Glomerular visceral epithelial cell (primary cell): ENCODE results near the gene ZNF135.
A peak's percentile ranks its signal among the peaks of the same experiment; 100 is the strongest.

Experiments used
- DNase-seq: peaks from one replicate; pipeline ENCODE4 v3.0.0-alpha.2; 2016; ENCODE audit errors: extremely low spot score

The ZNF135 gene

DNA sequence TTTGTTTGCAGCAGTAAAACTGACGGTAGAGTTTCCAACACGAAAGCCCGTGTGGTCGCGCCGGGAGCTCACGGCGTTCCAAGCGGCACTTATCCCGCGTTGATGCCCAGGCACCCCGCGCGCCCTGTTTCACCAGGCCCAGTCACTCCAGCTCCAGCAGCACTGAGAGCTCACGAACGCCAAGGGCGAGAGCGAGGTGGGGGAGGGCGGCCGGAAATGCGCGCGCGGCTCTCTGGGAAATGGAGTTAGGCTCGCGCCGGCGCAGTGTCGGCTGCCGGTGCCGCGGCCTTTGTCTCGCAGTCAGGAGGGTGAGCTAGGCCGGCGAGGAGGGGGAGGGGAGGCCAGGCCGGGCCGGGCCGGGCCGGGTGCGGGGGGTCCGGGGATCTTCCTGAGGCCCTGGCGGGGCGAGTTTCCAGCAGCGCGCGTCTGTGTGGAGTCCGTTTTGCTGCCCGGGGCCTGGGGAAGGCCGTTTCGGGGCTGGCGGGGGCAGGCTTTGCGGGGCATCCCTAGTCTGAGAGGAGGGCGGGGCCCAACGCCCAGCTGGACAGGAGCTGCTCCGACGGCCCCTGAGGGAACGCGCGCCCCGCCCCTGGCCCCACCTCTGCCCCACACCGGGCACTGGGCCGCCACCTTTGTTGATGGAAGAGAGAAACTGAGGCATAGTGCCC, at the start of gene ZNF135:
ZNF135 (plus strand) TSS at position 280 of the 668 bp plus-strand sequence. CDS start 721 bp downstream, outside the sequence.
- DNase-seq, result no peak

DNA sequence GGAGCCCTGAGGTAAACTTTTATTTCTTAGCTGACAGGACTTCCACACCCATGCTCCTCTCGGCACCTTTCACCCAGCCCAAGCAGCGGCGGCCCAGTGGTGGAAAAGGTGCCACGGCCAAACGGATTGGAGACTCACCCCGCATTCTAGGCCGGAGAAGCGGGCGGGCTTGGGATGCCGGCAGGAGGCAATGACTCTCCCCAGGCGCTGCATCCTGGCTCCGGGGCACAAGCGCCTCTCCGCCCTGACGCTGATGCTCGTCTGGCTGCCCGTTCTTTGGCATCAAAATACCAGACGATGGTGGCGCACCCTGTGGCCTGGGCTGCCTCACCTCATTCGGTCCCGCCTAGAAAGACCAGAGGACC, 49.8 kb upstream of the ZNF135 start:
- no peak for DNase-seq

DNA sequence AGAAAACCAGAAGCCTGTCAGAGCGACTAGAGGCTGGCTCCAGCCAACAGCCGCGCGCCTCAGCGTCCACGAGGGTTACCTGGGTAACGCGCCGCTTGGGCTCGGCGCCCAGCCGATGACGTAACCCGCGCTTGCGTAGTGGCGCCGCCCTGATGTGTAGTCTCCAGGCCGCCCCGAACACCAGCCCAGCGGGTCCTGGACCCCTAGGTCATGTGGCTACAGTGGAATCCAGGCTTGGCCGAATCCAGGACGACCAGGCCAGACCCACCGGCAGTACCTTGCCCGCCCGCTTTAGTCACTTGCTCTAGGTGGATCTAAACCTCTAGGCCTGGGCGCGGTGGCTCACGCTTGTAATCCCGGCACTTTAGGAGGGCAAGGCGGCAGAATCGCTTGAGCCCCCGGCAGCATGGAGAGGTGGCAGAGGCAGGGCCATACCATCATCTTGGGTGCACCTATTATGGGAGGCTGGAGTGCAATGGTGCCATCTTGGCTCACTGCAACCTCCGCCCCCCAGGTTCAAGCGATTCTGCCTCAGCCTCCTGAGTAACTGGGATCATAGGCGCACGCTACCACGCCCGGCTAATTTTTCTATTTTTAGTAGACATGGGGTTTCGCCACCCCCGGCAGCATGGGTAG, 49.3 kb upstream of the ZNF135 start:
- peak; percentile 40 for DNase-seq

DNA sequence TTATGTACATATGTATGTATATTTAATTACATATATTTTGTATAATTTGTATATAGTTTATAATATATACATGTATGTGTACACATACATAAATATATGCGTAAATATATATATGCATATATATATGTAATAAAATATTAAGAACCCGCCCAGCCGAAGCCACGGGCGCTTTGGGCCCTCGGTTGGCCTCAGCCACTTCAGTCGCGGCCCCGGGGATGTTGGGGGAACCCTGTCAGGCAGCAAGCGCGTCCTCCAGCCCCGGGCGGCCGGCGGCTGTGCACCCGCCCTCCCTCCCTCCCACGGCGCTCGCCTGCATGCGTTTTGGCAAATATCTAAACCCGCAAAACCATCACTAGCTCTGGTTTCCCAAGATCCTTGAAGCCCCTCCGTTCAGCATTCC, 48.6 kb upstream of the ZNF135 start:
- DNase-seq, result no peak

DNA sequence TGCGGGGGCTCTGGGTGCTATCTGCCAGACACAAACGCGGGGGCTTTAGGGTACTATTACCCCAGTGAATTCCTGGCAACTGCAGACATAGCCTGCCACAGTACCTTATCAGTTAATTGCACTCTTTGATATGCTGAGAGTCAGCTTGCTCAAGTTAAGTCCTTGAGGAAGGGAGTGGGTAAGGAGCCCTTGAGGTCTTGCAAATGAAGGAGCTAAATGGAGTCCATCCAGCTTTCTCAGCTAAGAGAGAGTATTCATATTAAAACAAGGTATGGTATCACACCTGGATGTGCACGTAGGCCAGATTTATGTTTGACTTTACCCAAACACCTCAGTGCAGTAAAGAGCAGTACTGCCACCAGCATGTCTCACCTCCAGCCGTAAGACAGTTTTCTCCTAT, 44.9 kb upstream of the ZNF135 start:
- no peak for DNase-seq

DNA sequence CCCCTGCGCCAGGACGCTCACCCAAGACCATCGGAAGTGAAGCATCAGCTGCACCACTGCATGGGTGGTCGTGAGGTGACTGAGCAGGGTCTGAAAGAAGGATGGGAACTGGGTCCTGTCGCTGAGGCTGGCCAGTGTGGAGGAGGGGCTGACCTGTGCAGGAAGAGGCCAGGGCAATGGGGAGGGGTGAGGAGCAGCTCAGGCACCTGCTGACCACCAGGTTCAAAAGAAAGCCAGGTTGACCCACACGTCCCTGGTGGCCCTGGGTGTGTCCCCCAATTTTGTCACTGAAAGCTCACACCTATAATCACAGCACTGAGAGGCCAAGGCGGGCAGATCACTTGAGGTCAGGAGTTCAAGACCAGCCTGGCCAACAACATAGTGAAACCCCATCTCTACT, 39.0 kb upstream of the ZNF135 start:
- no peak for DNase-seq

DNA sequence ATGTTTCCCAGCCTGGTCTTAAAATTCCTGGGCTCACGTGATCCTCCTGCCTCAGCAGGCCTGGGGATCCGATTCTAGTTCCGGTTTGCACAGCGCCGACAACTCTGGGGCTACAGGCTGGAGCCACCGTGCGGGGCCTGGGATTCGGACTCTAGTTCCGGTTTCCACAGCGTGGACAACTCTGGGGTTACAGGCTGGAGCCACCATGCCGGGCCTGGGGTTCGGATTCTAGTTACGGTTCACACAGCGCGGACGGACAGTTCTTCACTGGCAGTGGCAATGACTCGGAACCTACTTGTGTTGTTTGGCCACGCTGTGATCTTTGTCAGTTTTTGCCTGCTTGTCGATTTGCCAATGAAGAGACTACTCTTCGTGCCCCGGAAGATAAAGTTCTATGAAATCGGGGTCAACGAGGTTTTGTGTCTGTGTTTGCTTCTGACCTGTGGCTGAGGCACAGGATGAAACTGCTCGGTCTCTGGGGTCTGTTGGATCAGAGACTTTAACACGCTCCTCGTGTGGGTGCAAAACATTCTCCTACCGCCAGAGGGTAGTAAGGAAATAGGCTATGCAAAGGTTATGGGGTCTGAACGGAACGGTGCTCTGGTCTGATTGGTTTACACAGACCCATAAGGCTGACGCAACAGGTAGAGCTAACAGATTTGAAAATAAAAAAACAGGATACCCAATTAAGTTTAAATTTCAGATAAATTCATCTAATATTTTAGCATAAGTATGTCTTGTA, 37.4 kb upstream of the ZNF135 start:
- no peak for DNase-seq

DNA sequence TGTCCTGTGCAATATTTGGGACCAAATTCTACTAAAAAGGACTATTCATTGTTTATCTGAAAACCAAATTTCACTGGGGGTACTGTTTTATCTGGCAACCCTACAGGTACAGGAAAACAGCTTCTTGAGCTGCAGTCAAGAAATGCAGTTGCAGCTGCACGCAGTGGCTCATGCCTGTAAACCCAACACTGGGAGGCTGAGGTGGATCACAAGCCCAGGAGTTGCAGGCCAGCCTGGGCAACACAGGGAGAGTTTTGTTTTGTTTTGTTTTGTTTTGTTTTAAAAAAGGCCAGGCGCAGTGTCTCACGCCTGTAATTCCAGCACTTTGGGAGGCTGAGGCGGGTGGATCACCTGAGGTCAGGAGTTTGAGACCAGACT, 36.8 kb upstream of the ZNF135 start:
- DNase-seq, result no peak

DNA sequence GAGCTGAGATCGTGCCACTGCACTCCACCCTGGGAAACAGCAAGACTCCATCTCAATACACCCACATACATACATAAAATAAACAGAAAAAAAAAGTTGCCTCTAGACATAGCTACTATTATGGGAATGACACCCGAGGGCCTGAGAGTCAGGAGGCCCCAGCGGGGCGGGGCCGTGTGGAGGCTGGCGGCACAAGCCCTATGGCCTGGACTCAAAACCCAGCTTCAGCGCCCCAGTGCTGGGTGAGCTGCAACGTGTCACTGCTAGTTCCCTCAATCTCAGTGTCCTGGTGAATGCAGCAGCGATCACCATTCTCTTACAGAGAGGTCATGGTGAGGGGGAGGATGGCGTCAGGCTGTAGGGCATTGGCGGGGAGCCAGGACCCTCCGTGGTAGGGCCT, 34.4 kb upstream of the ZNF135 start:
- no peak for DNase-seq

DNA sequence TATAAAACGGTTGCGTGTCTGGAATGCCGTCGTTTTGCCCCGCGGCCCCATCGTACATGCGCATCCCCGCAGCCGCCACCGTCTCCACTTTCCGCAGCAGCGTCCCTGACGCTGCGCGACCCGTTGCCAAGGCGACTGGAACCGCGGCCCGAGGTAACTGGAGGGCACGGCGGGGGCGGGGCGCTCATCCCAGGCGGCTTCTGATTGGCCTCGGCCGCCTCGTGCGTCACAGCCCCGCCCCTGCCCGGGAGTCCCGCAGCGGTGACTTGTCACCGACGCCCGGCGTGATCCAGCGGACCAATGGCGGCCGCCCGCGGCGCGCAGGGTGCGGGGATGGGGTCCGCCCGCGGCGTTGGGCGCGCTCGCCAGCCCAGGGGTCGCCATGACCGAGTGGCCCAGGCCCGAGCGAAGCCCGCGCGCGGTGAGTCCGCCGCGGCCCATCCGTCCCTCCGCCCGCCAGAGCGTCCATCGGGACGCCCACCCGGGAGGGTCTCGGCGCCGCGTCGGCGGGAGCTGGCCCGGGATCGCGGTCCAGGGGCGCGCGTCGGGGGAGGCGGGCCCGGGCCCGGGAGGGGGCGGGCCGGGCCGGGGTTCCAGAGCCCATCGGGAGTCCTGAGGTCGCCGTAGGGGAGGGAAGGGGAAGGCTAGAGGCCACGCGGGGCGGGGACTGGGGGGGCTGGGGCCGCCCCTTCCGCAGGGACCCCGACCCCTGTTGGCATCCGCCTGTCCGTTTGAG, 25.2 kb upstream of the ZNF135 start, which contains the start of gene ZSCAN1:
ZSCAN1 (plus strand) TSS at position 285 of the 736 bp plus-strand sequence. CDS start 3,812 bp downstream, outside the sequence.
- no peak for DNase-seq

DNA sequence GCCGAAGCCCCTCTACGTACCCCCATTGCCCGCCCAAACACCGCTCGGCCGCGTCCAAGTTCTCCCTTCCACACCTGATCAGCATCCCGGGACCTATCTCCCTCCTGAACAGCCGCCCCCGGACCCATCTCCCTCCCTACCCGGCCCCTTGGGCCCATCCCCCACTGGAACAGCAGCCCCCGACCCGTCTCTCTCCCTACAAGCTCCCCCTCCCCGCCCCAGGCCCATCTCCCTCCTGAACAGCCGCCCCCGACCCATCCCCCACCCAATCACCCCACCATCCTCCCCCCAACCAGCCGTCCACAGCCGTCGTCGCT, 24.6 kb upstream of the ZNF135 start:
- no peak for DNase-seq

DNA sequence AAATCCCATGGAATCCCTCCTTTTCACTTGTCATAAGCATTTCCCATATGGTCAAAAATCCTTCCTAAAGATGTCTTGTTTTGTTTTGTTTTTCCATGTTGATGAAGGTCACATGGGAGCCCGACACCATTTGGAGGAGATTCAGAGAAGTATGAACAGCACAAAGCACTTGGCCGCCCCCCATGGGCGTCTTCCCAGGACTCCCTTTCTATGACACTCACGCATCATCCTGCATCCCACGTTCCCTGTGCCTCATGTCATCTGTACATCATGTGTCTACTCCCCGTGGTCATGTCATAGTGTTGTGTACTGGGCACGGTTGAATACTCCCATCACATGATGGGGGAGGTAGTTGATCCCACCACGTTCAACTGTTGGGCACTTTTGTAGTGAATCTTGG, 23.2 kb upstream of the ZNF135 start:
- DNase-seq, result no peak

DNA sequence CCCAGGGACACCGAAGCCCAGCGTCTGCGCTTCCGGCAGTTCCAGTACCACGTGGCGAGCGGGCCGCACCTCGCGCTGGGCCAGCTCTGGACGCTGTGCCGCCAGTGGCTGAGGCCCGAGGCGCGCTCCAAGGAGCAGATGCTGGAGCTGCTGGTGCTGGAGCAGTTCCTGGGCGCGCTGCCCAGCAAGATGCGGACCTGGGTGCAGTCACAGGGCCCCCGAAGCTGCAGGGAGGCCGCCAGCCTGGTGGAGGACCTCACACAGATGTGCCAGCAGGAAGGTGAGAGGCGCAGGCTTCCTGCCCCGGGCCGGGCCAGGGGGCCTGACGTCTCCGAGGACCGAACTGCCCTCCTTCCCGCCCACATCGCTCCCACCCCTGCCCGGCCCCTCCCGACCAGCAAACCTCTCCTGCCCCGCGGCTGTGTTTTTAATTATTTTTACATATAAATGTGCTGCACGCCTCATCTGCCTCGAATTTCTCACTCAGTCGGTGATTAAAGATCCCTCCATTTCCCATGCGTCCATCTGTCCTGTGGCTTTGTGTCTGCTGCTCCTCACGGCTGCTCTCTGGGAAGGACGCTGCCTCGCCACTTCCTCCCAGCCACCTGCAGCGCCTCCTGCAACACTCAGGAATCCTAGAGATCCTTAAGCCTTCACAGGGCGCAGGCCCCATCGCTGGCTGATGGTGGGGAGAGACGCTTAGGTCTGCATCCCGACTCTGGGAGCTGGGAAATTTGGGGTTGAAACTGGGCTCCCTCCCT, 21.0 kb upstream of the ZNF135 start:
- no peak for DNase-seq

DNA sequence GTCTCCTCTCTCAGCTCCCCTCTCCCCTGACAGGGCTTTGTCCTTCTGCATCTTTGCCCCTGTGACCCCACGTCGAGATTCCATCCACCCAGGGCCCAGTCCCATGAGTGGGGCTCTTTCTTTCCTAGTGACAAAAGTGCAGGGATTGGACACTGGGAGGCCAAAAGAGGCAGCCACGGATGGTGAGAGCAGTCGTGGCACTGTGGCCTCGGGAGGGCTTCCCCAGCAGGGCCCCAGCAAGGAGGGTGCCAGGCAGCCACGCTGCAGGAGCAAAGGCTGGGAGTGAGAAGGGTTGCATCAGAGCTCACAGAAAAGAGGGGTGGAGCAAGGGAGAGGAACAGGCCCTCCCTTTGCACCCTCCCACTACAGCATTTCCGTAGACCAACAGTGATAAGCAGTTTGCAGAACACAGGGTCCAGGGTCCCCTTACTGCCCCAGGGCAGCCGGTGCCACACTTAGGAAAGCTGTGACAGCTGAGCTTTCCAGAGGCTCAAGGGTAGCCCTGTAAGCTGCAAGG, 20.3 kb upstream of the ZNF135 start:
- DNase-seq, result no peak

DNA sequence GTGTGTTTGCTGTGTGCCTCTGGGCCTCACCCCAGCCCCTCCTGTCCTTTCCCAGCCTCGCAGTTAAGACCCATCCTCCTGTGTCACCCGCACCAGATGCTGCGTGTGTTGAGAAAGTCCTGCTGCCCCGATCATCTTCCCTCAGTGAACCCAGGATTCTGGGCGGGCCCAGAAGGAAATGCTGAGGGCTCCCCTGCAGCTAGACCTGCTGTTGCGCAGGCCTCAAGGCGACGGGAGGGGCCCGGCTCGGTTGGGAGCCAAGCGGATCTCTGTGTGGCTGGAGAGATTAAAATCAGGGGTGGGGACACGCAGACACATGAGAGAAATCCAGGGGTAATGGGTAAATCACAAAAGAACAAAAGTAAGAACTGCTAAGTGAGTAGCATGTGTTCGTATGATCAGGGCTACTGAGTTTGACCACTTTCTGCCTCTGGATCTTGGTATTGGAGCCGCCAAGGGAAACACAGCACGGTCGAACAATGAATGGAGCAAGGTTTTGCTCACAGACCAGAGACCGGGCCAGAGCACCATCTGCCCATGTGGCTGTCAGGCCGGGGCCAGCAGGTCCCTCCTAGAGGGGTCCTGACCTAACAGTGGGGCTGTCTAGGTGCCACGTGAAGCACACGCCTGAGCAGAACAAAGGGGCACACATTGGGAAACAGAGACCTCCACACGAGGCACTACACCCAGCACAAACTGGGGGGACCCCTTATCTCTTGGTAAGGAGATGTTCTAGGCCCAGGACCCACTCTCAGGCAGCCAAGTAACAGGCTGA, 18.1 kb upstream of the ZNF135 start:
- DNase-seq, result no peak

DNA sequence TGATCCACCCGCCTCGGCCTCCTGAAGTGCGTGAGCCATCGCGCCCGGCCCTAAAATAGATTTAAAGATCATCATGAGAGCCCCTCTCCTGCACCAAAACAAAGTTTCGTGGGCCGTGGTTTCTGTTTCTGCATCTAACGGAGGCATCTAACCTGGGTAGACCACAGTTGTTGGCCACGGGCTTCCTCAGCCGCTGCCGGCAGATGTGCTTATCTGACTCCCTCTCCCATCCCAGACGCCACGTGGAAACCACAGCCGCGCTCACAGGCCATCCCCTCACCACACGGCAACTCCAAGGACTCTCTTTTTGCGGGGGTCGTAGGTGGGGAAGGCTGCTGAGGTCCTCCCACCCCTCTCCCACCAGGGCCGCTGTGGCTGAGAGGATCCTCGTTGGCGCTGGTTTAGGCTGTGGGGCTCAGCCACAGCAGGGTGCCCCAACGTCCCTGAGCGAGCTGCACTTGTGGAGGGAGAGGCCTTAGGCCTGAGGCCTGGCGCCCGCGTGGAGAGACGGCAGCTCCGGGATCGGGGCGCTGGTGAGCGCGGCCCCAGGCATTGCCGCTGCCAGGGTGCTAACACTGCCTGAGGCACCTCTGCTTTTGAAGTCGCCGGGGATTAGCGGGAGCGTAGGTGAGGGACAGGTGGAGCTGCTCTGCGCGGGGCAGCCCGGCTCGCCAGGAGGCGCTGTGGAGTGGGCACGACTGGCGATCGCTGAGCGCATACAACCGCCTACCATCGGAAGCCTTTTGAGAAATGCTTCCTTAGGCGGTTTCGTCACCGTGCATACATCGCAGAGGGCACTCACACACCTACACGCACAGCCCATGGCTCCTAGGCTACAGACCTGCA, 16.4 kb upstream of the ZNF135 start:
- no peak for DNase-seq

DNA sequence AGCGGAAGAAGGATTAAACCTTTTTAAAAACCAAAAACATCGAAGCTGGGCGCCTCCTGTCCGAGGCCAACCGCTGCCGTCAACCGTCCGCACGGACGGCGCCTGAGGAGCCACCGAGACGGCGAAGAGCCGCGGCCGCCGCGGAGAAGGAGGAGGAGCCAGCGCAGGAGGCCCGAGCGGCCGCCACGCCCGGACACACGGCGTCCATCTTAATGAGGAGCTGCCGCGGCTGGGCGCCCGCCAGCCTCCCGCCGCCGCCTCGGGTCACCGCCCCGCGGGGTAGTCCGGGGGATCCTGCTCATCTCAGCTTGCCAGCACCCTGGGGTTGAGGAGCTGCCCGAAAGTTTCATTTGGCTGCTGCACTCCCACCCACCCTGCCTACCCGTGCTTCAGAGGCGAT, 14.7 kb upstream of the ZNF135 start:
- DNase-seq, result no peak

DNA sequence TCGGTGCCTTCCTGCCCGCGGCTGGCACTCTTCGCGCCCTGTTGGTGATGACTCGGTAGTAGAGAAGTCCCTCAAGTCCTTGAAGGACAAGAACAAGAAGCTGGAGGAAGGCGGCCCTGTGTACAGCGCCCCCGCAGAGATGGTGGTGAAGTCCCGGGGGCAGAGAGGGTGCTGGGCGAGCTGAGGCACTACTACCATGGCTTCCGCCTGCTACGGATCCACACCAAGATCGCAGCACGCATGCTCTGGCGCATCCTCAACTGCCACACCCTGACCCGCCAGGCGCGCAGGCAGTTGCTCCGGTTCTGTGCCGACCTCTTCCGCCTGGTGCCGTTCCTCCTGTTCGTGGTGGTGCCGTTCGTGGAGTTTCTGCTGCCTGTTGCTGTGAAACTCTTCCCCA, 14.2 kb upstream of the ZNF135 start:
- DNase-seq, result no peak

DNA sequence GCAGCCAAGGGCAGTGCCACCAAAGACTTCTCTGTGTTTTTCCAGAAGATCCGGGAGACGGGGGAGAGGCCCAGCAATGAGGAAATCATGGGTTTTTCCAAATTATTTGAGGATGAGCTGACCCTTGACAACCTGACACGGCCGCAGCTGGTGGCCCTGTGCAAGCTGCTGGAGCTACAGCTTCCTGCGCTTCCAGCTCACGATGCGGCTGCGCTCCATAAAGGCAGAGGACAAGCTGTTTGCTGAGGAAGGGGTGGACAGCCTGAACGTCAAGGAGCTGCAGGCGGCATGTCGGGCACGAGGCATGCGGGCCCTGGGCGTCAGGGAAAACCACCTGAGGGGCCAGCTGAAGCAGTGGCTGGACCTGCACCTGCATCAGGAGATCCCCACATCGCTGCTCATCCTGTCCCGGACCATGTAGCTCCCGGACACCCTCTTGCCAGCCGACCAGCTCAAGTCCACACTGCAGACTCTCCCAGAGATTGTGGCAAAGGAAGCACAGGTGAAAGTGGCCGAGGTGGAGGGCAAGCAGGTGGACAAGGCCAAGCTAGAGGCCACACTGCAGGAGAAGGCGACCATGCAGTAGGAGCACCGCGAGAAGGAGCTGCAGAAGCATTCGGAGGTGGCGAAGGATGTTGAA, 13.6 kb upstream of the ZNF135 start:
- DNase-seq, result no peak
